Neural cell (in vitro differentiated cells): Measurements from ENCODE around the gene PLA2G2C. TPM values are rescaled to one million over a fixed set of nuclear protein-coding genes. Genes with fewer than 3 reads are reported as not detected.

Experiments used
- H2AFZ ChIP-seq: fragments of 200-600, 300-800 bp; sonication (generic), shearing (Covaris generic); 2 replicates; pipeline ENCODE4 v1.6.0; 2014; ENCODE audit warnings: low read depth, mild to moderate bottlenecking, antibody characterized with exemption, low read length, moderate library complexity
- H3F3A ChIP-seq: fragments of 200-600 bp; shearing (Covaris generic); 2 replicates; pipeline ENCODE4 v1.6.1; 2016; ENCODE audit warnings: mild to moderate bottlenecking, moderate library complexity, mixed read lengths, antibody characterized with exemption, low read length; ENCODE audit not compliant: insufficient read depth, poor library complexity, severe bottlenecking
- H3K27ac ChIP-seq: fragments of 200-600, 300-800 bp; sonication (generic), shearing (Covaris generic); 2 replicates; pipeline ENCODE4 v1.5.1; 2014; ENCODE audit warnings: mild to moderate bottlenecking, low read length, moderate library complexity
- H3K27me3 ChIP-seq: fragments of 300-800, 200-600 bp; sonication (generic), shearing (Covaris generic); 2 replicates; pipeline ENCODE4 v1.6.0; 2014; ENCODE audit warnings: mild to moderate bottlenecking, low read depth, low read length, moderate library complexity; ENCODE audit not compliant: insufficient read depth
- H3K36me3 ChIP-seq: fragments of 300-800, 200-600 bp; sonication (generic), shearing (Covaris generic); 2 replicates; pipeline ENCODE4 v1.5.1; 2014; ENCODE audit warnings: mild to moderate bottlenecking, antibody characterized with exemption, low read length, moderate library complexity; ENCODE audit not compliant: insufficient read depth
- H3K4me2 ChIP-seq: fragments of 300-800, 200-600 bp; sonication (generic), shearing (Covaris generic); 2 replicates; pipeline ENCODE4 v1.6.0; 2014; ENCODE audit warnings: mild to moderate bottlenecking, low read length
- H3K4me3 ChIP-seq: fragments of 300-800, 200-600 bp; sonication (generic), shearing (Covaris generic); 2 replicates; pipeline ENCODE4 v1.5.1; 2014; ENCODE audit warnings: mild to moderate bottlenecking, low read length, moderate library complexity
- H3K79me2 ChIP-seq: fragments of 200-600 bp; shearing (Covaris generic); replicated peaks from 2 replicates; pipeline ENCODE4 v1.6.0; 2014; ENCODE audit warnings: mild to moderate bottlenecking, low read length, moderate library complexity; ENCODE audit not compliant: insufficient read depth
- H3K9ac ChIP-seq: fragments of 300-800, 200-600 bp; sonication (generic), shearing (Covaris generic); 2 replicates; pipeline ENCODE4 v1.6.1; 2016; ENCODE audit warnings: mild to moderate bottlenecking, low read length, mixed read lengths
- H3K9me2 ChIP-seq: fragments of 200-600 bp; shearing (Covaris generic); 2 replicates; pipeline ENCODE4 v1.6.1; 2016; ENCODE audit warnings: mild to moderate bottlenecking, low read length, mixed read lengths; ENCODE audit not compliant: insufficient read depth
- H3K9me3 ChIP-seq: fragments of 200-600, 300-800 bp; sonication (generic), shearing (Covaris generic); 2 replicates; pipeline ENCODE4 v1.6.1; 2016; ENCODE audit warnings: mild to moderate bottlenecking, mixed run types, low read length, moderate library complexity, mixed read lengths
- H4K20me1 ChIP-seq: fragments of 200-600 bp; shearing (Covaris generic); 2 replicates; pipeline ENCODE4 v1.6.1; 2016; ENCODE audit warnings: mild to moderate bottlenecking, mixed run types; ENCODE audit not compliant: insufficient read depth
- CTCF ChIP-seq: fragments of 450-650 bp; IDR thresholded peaks from 2 replicates; pipeline ENCODE4 v1.5.1; 2014; ENCODE audit warnings: antibody characterized with exemption, mild to moderate bottlenecking, moderate library complexity; ENCODE audit not compliant: poor library complexity, severe bottlenecking
- EP300 ChIP-seq: fragments of 450-650 bp; conservative IDR thresholded peaks from 2 replicates; pipeline ENCODE4 v1.6.1; 2014; ENCODE audit warnings: antibody characterized with exemption, mild to moderate bottlenecking, moderate library complexity; ENCODE audit not compliant: poor library complexity, severe bottlenecking
- EZH2 ChIP-seq: fragments of 200-600, 300-800 bp; shearing (Covaris generic), sonication (generic); IDR thresholded peaks from 2 replicates; pipeline ENCODE4 v1.6.1; 2014; ENCODE audit warnings: antibody characterized with exemption, low read length, borderline replicate concordance, mild to moderate bottlenecking; ENCODE audit not compliant: insufficient read depth, poor library complexity, severe bottlenecking
- MXI1 ChIP-seq: fragments of 450-650 bp; conservative IDR thresholded peaks from 2 replicates; pipeline ENCODE4 v1.6.1; 2014; ENCODE audit warnings: antibody characterized with exemption, mild to moderate bottlenecking; ENCODE audit not compliant: poor library complexity, severe bottlenecking
- POLR2AphosphoS5 ChIP-seq: IDR thresholded peaks from 2 replicates; pipeline ENCODE4 v1.6.1; 2012
- RAD21 ChIP-seq: fragments of 450-650 bp; conservative IDR thresholded peaks from 2 replicates; pipeline ENCODE4 v1.6.1; 2014; ENCODE audit warnings: antibody characterized with exemption, mild to moderate bottlenecking, moderate library complexity
- REST ChIP-seq: IDR thresholded peaks from 2 replicates; pipeline ENCODE4 v1.6.1; 2012; ENCODE audit warnings: borderline replicate concordance
- SMC3 ChIP-seq: fragments of 450-650 bp; conservative IDR thresholded peaks from 2 replicates; pipeline ENCODE4 v1.6.1; 2014; ENCODE audit warnings: antibody characterized with exemption, mild to moderate bottlenecking, moderate library complexity; ENCODE audit not compliant: poor library complexity
- TAF1 ChIP-seq: IDR thresholded peaks from 2 replicates; pipeline ENCODE4 v1.6.1; 2012; ENCODE audit warnings: low read depth
- polyA plus RNA-seq: library from polyadenylated mRNA; depleted of rRNA; stranded (reverse); fragments of >200 nt; gene quantifications from 2 replicates; pipeline ENCODE4 v1.2.3, GENCODE V29; 2014

The PLA2G2C gene
- polyA plus RNA-seq, 1 donor from 2014 or later = not detected

GRCh38 chr1:20192871-20193411 is 6.6 kb upstream of the PLA2G2C start:
- Histone ChIP-seq H3K27me3 (no peaks in the 10 kb centered on the region), H3K9me2 (no peaks in the 10 kb centered on the region), H3K9me3 (no peaks in the 10 kb centered on the region), H3K4me3 (no peak overlapping the region), H3K4me2 (no peak overlapping the region), H2AFZ (no peak overlapping the region), H3F3A (no peaks in the 10 kb centered on the region), H3K9ac (no peak overlapping the region), H4K20me1 (no peaks in the 10 kb centered on the region), H3K79me2 (no peaks in the 10 kb centered on the region), H3K27ac (no peak overlapping the region), H3K36me3 (no peaks in the 10 kb centered on the region)
- TF ChIP-seq MXI1 (no peak), REST (no peak), POLR2AphosphoS5 (no peak), TAF1 (no peak), CTCF (no peak), RAD21 (no peak), SMC3 (no peak), EP300 (no peak), EZH2 (no peak)

- Histone ChIP-seq H3K9me3 (no peaks in the 10 kb centered on the region), H3K36me3 (no peaks in the 10 kb centered on the region), H3K4me3 (no peak overlapping the region), H2AFZ (no peak overlapping the region), H3K9me2 (no peaks in the 10 kb centered on the region), H3F3A (no peaks in the 10 kb centered on the region), H4K20me1 (no peaks in the 10 kb centered on the region), H3K27me3 (no peaks in the 10 kb centered on the region), H3K4me2 (no peak overlapping the region), H3K79me2 (no peaks in the 10 kb centered on the region), H3K27ac (no peak overlapping the region), H3K9ac (no peak overlapping the region)
- no peak for TF ChIP-seq POLR2AphosphoS5
- TF ChIP-seq SMC3 = no peak
- no peak for TF ChIP-seq TAF1
- no peak for TF ChIP-seq RAD21
- no peak for TF ChIP-seq EP300
- no peak for TF ChIP-seq CTCF
- TF ChIP-seq REST = no peak
- TF ChIP-seq EZH2 = no peak
- no peak for TF ChIP-seq MXI1
Observed at GRCh38 chr1:20192364-20192763, 6.0 kb upstream of the PLA2G2C start.
